ENCODE data around the gene PSMD11.

PSMD11 gene

GRCh38 chr17:32488604-32489180, 44.4 kb downstream of the PSMD11 start:
- FAIRE-seq = no peak
- no peak for DNase-seq (ENCODE audit: insufficient read length, low spot score)

- FAIRE-seq (no peak), DNase-seq (ENCODE audit: insufficient read length, low spot score) (no peak)
Measured at GRCh38 chr17:32489320-32490100, 45.2 kb downstream of the PSMD11 start.

GRCh38 chr17:32490101-32490482, 45.8 kb downstream of the PSMD11 start:
- DNase-seq (ENCODE audit: insufficient read length, low spot score) (no peak), FAIRE-seq (no peak)

- no peak for DNase-seq (ENCODE audit: insufficient read length, low spot score)
- FAIRE-seq = no peak
Measured at GRCh38 chr17:32491371-32492263, 47.3 kb downstream of the PSMD11 start.

GRCh38 chr17:32492264-32492589, 47.9 kb downstream of the PSMD11 start:
- FAIRE-seq (no peak), DNase-seq (ENCODE audit: insufficient read length, low spot score) (no peak)

- FAIRE-seq (no peak), DNase-seq (ENCODE audit: insufficient read length, low spot score) (no peak)
Measured at GRCh38 chr17:32492648-32493289, 48.5 kb downstream of the PSMD11 start.

- no peak for FAIRE-seq
- DNase-seq (ENCODE audit: insufficient read length, low spot score) = no peak
Measured at GRCh38 chr17:32493571-32493970, 49.3 kb downstream of the PSMD11 start.

GRCh38 chr17:32493976-32494513, 49.7 kb downstream of the PSMD11 start:
- no peak for FAIRE-seq

GRCh38 chr17:32494621-32495358, 50.5 kb downstream of the PSMD11 start:
- no peak for DNase-seq (ENCODE audit: insufficient read length, low spot score)
- FAIRE-seq = no peak

More at GRCh38 chr17:32493976-32494513, 49.7 kb downstream of the PSMD11 start:
- DNase-seq (ENCODE audit: insufficient read length, low spot score) = no peak

GRCh38 chr17:32495359-32496231, 51.3 kb downstream of the PSMD11 start:
- FAIRE-seq = no peak
- no peak for DNase-seq (ENCODE audit: insufficient read length, low spot score)

- DNase-seq (ENCODE audit: insufficient read length, low spot score) (no peak), FAIRE-seq (peak; percentile 23)
Measured at GRCh38 chr17:32496395-32497073, 52.2 kb downstream of the PSMD11 start.

GRCh38 chr17:32497431-32498205, 53.3 kb downstream of the PSMD11 start:
- FAIRE-seq = no peak
- DNase-seq (ENCODE audit: insufficient read length, low spot score) = no peak

- FAIRE-seq = no peak
Measured at GRCh38 chr17:32498391-32498790, 54.1 kb downstream of the PSMD11 start.

GRCh38 chr17:32502013-32502412, 57.7 kb downstream of the PSMD11 start:
- DNase-seq (ENCODE audit: insufficient read length, low spot score) = no peak
- no peak for FAIRE-seq

More at GRCh38 chr17:32498391-32498790, 54.1 kb downstream of the PSMD11 start:
- no peak for DNase-seq (ENCODE audit: insufficient read length, low spot score)

- DNase-seq (ENCODE audit: insufficient read length, low spot score) = no peak
- no peak for FAIRE-seq
Measured at GRCh38 chr17:32502710-32503109, 58.4 kb downstream of the PSMD11 start.

GRCh38 chr17:32503251-32504165, 59.2 kb downstream of the PSMD11 start:
- DNase-seq (ENCODE audit: insufficient read length, low spot score) (no peak), FAIRE-seq (no peak)

All from HTR-8/SVneo (cell line).